Measurements from ENCODE around the gene CD2AP.

DNA sequence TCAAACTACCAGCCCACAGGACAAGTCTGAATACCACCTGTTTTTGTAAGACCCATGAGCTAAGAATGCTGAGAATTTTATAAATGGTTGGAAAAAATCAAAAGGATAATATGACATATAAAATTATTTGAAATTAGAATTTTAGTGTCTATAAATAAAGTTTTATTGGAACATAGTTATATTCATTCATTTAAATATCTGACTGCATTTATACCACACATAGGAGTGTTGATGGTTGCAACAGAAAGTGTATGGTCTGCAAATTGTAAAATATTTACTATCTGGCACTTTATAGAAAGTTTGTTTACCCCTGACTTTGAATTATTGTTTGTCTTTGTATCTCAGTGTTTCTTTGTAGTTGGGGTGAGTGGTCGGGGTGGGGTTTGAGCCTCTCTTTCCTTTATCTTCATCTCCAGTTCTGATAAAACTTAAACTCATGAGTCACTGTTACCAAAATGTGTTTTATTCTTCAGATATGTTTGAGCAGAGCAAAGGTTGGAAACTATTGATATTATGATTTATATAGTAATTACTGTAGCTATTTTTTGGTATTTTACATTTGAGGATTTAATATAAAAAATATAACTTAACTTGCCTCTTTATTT lies 55.5 kb downstream of the CD2AP start:
- TF ChIP-seq, protein P1, sequence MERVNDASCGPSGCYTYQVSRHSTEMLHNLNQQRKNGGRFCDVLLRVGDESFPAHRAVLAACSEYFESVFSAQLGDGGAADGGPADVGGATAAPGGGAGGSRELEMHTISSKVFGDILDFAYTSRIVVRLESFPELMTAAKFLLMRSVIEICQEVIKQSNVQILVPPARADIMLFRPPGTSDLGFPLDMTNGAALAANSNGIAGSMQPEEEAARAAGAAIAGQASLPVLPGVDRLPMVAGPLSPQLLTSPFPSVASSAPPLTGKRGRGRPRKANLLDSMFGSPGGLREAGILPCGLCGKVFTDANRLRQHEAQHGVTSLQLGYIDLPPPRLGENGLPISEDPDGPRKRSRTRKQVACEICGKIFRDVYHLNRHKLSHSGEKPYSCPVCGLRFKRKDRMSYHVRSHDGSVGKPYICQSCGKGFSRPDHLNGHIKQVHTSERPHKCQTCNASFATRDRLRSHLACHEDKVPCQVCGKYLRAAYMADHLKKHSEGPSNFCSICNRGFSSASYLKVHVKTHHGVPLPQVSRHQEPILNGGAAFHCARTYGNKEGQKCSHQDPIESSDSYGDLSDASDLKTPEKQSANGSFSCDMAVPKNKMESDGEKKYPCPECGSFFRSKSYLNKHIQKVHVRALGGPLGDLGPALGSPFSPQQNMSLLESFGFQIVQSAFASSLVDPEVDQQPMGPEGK (CRISPR knock-in tag; IDR thresholded peaks at IDR 0.05; ENCODE audit: borderline replicate concordance): no peak
- TF ChIP-seq ARNTL (CRISPR knock-in tag; IDR thresholded peaks at IDR 0.05; ENCODE audit: borderline replicate concordance, low read depth): no peak
- TF ChIP-seq ZFP3 (CRISPR knock-in tag; IDR thresholded peaks at IDR 0.05): no peak
- TF ChIP-seq RARB (CRISPR knock-in tag; IDR thresholded peaks at IDR 0.05): no peak
- TF ChIP-seq, protein P2, sequence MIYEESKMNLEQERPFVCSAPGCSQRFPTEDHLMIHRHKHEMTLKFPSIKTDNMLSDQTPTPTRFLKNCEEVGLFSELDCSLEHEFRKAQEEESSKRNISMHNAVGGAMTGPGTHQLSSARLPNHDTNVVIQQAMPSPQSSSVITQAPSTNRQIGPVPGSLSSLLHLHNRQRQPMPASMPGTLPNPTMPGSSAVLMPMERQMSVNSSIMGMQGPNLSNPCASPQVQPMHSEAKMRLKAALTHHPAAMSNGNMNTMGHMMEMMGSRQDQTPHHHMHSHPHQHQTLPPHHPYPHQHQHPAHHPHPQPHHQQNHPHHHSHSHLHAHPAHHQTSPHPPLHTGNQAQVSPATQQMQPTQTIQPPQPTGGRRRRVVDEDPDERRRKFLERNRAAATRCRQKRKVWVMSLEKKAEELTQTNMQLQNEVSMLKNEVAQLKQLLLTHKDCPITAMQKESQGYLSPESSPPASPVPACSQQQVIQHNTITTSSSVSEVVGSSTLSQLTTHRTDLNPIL (CRISPR knock-in tag; IDR thresholded peaks at IDR 0.05; ENCODE audit: low read depth): no peak
- TF ChIP-seq ZFP30 (CRISPR knock-in tag; IDR thresholded peaks at IDR 0.05): no peak
- TF ChIP-seq, protein P3, sequence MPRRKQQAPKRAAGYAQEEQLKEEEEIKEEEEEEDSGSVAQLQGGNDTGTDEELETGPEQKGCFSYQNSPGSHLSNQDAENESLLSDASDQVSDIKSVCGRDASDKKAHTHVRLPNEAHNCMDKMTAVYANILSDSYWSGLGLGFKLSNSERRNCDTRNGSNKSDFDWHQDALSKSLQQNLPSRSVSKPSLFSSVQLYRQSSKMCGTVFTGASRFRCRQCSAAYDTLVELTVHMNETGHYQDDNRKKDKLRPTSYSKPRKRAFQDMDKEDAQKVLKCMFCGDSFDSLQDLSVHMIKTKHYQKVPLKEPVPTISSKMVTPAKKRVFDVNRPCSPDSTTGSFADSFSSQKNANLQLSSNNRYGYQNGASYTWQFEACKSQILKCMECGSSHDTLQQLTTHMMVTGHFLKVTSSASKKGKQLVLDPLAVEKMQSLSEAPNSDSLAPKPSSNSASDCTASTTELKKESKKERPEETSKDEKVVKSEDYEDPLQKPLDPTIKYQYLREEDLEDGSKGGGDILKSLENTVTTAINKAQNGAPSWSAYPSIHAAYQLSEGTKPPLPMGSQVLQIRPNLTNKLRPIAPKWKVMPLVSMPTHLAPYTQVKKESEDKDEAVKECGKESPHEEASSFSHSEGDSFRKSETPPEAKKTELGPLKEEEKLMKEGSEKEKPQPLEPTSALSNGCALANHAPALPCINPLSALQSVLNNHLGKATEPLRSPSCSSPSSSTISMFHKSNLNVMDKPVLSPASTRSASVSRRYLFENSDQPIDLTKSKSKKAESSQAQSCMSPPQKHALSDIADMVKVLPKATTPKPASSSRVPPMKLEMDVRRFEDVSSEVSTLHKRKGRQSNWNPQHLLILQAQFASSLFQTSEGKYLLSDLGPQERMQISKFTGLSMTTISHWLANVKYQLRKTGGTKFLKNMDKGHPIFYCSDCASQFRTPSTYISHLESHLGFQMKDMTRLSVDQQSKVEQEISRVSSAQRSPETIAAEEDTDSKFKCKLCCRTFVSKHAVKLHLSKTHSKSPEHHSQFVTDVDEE (CRISPR knock-in tag; IDR thresholded peaks at IDR 0.05): no peak
- TF ChIP-seq SNAI2 (CRISPR knock-in tag; IDR thresholded peaks at IDR 0.05): no peak
- TF ChIP-seq, protein P4, sequence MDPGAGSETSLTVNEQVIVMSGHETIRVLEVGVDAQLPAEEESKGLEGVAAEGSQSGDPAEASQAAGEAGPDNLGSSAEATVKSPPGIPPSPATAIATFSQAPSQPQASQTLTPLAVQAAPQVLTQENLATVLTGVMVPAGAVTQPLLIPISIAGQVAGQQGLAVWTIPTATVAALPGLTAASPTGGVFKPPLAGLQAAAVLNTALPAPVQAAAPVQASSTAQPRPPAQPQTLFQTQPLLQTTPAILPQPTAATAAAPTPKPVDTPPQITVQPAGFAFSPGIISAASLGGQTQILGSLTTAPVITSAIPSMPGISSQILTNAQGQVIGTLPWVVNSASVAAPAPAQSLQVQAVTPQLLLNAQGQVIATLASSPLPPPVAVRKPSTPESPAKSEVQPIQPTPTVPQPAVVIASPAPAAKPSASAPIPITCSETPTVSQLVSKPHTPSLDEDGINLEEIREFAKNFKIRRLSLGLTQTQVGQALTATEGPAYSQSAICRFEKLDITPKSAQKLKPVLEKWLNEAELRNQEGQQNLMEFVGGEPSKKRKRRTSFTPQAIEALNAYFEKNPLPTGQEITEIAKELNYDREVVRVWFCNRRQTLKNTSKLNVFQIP (CRISPR knock-in tag; IDR thresholded peaks at IDR 0.05; ENCODE audit: borderline replicate concordance, low read depth): no peak
- no peak for TF ChIP-seq GLIS3 (CRISPR knock-in tag; IDR thresholded peaks at IDR 0.05)
- no peak for TF ChIP-seq ESRRG (CRISPR knock-in tag; IDR thresholded peaks at IDR 0.05)
- no peak for TF ChIP-seq PPARA (CRISPR knock-in tag; IDR thresholded peaks at IDR 0.05; ENCODE audit: borderline replicate concordance)
- no peak for TF ChIP-seq ZC3H10 (CRISPR knock-in tag; IDR thresholded peaks at IDR 0.05)
- TF ChIP-seq BACH2 (CRISPR knock-in tag; IDR thresholded peaks at IDR 0.05; ENCODE audit: borderline replicate concordance): no peak

Measured in SK-N-SH treated with all-trans-retinoic acid at 6 μM for 48 hours (cell line).